Gastroesophageal sphincter (tissue), 3 donors: ENCODE results near the gene ST6GALNAC3.

Experiments used
- CTCF ChIP-seq, 4 experiments: fragments of 200-600 bp in 2 of 4; fragments of 450-650 bp in 2 of 4; sonication (generic) in 1 of 4; IDR thresholded peaks; one replicate each; pipeline ENCODE4 v1.5.1; 2017 to 2019; ENCODE audit warnings: antibody characterized with exemption in 4 of 4, mild to moderate bottlenecking in 2 of 4, moderate library complexity in 2 of 4
- POLR2AphosphoS5 ChIP-seq: sonication (generic); formaldehyde crosslinking; IDR thresholded peaks from one replicate; pipeline ENCODE4 v1.6.1; 2017; ENCODE audit warnings: antibody characterized with exemption

- no peak for TF ChIP-seq CTCF (IDR thresholded peaks at IDR 0.05)
- no peak for TF ChIP-seq POLR2AphosphoS5
Observed at GRCh38 chr1:76577525-76578185, 503.1 kb downstream of the ST6GALNAC3 start.
